Adrenal gland (tissue), 5 donors: ENCODE results near the gene CASKIN2.

Experiments used
- POLR2A ChIP-seq, 2 donors: fragments of 450-650 bp; IDR thresholded peaks; one replicate each; pipeline ENCODE4 v1.6.1; 2017; ENCODE audit warnings: antibody characterized with exemption in 2 of 2, mild to moderate bottlenecking in 2 of 2, moderate library complexity in 1 of 2
- TF ChIP-seq, protein P1 (sequence below), 6 experiments: fragments of 450-650 bp in 4 of 6; fragments of 200-600 bp in 2 of 6; sonication (generic) in 1 of 6; IDR thresholded peaks; 1 replicate in 5 of 6; 2 replicates in 1 of 6; pipeline versions ENCODE4 v1.5.1 to v1.8.0; 2016 to 2021; ENCODE audit warnings: antibody characterized with exemption in 6 of 6, mild to moderate bottlenecking in 2 of 6, moderate library complexity in 1 of 6
- donor health status: DM: no; HTN: no; CAD: no.

GRCh38 chr17:75475144-75475835 lies 40.0 kb downstream of the CASKIN2 start:
- TF ChIP-seq, protein P1, sequence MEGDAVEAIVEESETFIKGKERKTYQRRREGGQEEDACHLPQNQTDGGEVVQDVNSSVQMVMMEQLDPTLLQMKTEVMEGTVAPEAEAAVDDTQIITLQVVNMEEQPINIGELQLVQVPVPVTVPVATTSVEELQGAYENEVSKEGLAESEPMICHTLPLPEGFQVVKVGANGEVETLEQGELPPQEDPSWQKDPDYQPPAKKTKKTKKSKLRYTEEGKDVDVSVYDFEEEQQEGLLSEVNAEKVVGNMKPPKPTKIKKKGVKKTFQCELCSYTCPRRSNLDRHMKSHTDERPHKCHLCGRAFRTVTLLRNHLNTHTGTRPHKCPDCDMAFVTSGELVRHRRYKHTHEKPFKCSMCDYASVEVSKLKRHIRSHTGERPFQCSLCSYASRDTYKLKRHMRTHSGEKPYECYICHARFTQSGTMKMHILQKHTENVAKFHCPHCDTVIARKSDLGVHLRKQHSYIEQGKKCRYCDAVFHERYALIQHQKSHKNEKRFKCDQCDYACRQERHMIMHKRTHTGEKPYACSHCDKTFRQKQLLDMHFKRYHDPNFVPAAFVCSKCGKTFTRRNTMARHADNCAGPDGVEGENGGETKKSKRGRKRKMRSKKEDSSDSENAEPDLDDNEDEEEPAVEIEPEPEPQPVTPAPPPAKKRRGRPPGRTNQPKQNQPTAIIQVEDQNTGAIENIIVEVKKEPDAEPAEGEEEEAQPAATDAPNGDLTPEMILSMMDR (IDR thresholded peaks at IDR 0.05) = no peak
- no peak for TF ChIP-seq POLR2A (IDR thresholded peaks at IDR 0.05)
